AG04450 (cell line): ENCODE measurements around the gene FHL3. TPM values are rescaled to one million over a fixed set of nuclear protein-coding genes. Genes with fewer than 3 reads are reported as not detected.

Source experiments
- CTCF ChIA-PET: fragments of 300-600, 350-600 bp; formaldehyde crosslinking; extraction: SDS; loops from one replicate; lab custom pipeline; 2022; ENCODE audit warnings: antibody characterized with exemption, inconsistent platforms; lab: Charles Lee
- POLR2A ChIA-PET: fragments of 350-600 bp; formaldehyde crosslinking; extraction: SDS; loops from one replicate; lab custom pipeline; 2021; ENCODE audit warnings: antibody characterized with exemption, inconsistent platforms; lab: Yijun Ruan, JAX
- DNase-seq: peaks from one replicate; pipeline ENCODE4 v3.0.0-alpha.2; 2011; ENCODE audit warnings: low read depth, low spot score
- H3K27ac ChIP-seq: one replicate; pipeline ENCODE4 v1.5.1; 2012; ENCODE audit warnings: low read depth, low read length, control low read depth
- H3K27me3 ChIP-seq: one replicate; pipeline ENCODE4 v1.6.0; 2012; ENCODE audit warnings: low read length; ENCODE audit not compliant: control insufficient read depth, insufficient read depth
- H3K4me3 ChIP-seq: 2 replicates; pipeline ENCODE4 v1.5.1; 2011; ENCODE audit warnings: mild to moderate bottlenecking, low read depth, low read length, control low read depth
- H3K9me3 ChIP-seq: 2 replicates; pipeline ENCODE4 v1.5.1; 2012; ENCODE audit warnings: low read length; ENCODE audit not compliant: control insufficient read depth, insufficient read depth
- CTCF ChIP-seq: IDR thresholded peaks from 2 replicates; pipeline ENCODE4 v1.5.1; 2011; ENCODE audit warnings: low read depth, low read length, control low read depth, inconsistent platforms
- polyA plus RNA-seq: library from polyadenylated mRNA; depleted of rRNA; stranded (reverse); fragments of >200 nt; gene quantifications from 2 replicates; pipeline ENCODE4 v1.2.3, GENCODE V29; 2011

The FHL3 gene
- polyA plus RNA-seq, 1 experiment = 10.0 TPM

DNA sequence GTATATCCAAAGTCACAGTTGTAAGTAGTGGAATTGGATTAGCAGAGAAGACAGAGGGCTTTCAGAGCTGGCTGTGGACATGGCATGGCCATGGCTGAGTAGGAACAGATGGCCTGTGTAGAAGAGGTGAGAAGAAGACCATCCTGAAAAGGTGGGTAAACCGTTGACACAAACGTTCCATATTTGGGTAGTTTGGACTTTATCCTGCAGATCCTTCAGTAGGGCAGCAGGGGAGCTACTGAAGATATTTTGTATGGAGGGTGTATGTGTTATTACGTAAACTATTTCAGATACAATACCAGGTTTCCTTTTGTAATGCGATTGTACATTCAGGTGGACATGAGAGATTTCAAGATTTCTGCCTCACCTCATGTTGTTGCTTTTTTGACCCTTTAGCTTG, 8.9 kb upstream of the FHL3 start:
- H3K4me3 ChIP-seq = peak overlapping the region; percentile 34
- ChIA-PET POLR2A (interaction anchor here (0.6 to 0.8 kb wide), 3 partner anchors 12 to 64 kb away, joined by 3 to 4 read pairs (median 3); no protein-coding TSS in a partner anchor), CTCF (interaction anchor here (0.6 to 18.7 kb wide), 3 partner anchors 22 to 832 kb away, joined by 3 to 179 read pairs (median 3); partner anchors contain the start of gene SF3A3)
- no peak for DNase-seq
- peaks cover 4% of the 10 kb centered on the region; the same call in 1 of the 2 replicates for H3K9me3 ChIP-seq
- H3K27me3 ChIP-seq = no peaks in the 10 kb centered on the region
- H3K27ac ChIP-seq = no peak overlapping the region
- TF ChIP-seq CTCF = peak; percentile 29; the same call in 1 of the 2 replicates

GRCh38 chr1:38013227-38013622, 7.9 kb upstream of the FHL3 start:
- Histone ChIP-seq H3K4me3 (peak overlapping the region; percentile 92), H3K9me3 (peaks cover 4% of the 10 kb centered on the region; the same call in 1 of the 2 replicates), H3K27me3 (no peaks in the 10 kb centered on the region), H3K27ac (peak overlapping the region; percentile 99)
- ChIA-PET POLR2A (interaction anchor here (0.8 to 2.0 kb wide), 9 partner anchors 9 to 205 kb away, joined by 3 to 21 read pairs (median 4); partner anchors contain the start of gene YRDC), CTCF (interaction anchor here (0.6 to 18.7 kb wide), 3 partner anchors 15 to 153 kb away, joined by 3 to 179 read pairs (median 3); partner anchors contain the start of gene SF3A3)
- DNase-seq = no peak
- TF ChIP-seq CTCF = no peak

DNA sequence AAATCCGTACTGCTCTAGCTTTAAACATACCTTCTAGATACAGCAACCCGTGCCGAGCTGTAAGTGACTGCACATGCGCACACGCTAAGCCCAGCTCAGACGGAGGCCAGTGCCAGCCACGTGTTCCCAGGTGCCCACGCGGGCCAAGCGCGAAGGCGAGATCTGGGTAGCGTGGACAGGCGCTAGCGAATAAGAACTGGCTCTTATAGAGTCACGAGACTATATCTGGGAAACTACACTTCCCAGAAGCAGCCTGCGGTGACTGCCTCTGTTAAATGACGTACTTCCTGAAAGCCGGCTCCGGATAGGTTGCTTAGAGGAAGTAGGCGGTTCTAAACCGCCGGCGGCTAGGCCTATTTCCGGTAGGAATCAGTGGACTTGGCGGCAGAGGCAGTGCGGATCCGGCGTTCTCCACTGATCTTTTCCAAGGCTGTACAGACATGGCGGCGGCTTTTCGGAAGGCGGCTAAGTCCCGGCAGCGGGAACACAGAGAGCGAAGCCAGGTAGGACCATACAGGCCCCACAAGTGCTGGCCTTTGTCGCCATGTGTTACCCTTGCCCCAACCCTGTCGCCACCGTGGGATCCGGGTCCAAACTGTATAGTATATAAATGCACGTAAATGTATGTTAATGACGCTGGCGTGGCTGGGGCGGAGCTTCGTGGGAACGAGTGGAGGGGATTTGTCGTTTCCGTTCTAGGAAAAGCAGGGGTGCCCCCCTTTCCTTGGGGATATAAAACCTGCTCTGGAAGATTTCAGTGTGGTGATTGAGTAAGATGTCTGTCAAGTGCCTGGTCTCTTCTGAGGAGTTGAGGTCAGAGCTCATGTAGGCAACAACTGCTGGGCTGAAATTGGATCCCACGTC, 7.3 kb upstream of the FHL3 start, which contains the start of gene UTP11:
UTP11 (plus strand) TSS at position 372 of the 864 bp plus-strand sequence; CDS start at position 441, 69 bp downstream.
- H3K9me3 ChIP-seq = peaks cover 4% of the 10 kb centered on the region; the same call in 1 of the 2 replicates
- peak within 1 kb of the TSS; percentile 92 for H3K4me3 ChIP-seq
- TF ChIP-seq CTCF = no peak
- DNase-seq = peak; percentile 97
- CTCF ChIA-PET = interaction anchor here (0.6 to 18.7 kb wide), 4 partner anchors 15 to 321 kb away, joined by 3 to 179 read pairs (median 3); partner anchors contain the start of genes CDCA8 and SF3A3
- POLR2A ChIA-PET = interaction anchor here (0.6 to 2.0 kb wide), 11 partner anchors 9 to 1257 kb away, joined by 3 to 21 read pairs (median 4); partner anchors contain the start of gene YRDC
- H3K27ac ChIP-seq = peak within 1 kb of the TSS; percentile 99
- H3K27me3 ChIP-seq = no peaks in the 10 kb centered on the region

DNA sequence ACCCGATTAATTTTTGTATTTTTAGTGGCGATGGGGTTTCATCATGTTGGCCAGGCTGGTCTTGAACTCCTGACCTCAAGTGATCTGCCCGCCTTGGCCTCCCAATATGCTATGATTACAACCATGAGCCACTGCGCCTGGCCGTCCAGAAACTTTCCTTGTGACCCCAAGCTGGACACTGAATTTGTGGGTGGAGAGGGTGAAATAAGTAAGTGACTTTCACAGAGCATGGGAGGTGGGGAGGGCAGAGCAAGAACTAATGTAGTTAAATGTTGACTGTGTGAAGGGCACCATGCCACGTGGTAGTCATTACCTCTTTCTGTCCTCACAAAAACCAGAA, 4.5 kb upstream of the FHL3 start:
- H3K9me3 ChIP-seq = peaks cover 4% of the 10 kb centered on the region; the same call in 1 of the 2 replicates
- H3K27me3 ChIP-seq = no peaks in the 10 kb centered on the region
- H3K4me3 ChIP-seq = no peak overlapping the region
- ChIA-PET POLR2A (interaction anchor here (0.6 kb wide), 1 partner anchor 13 kb away, joined by 6 read pairs; no protein-coding TSS in a partner anchor), CTCF (interaction anchor here (1.2 to 18.7 kb wide), 2 partner anchors 9 to 18 kb away, joined by 3 to 179 read pairs; partner anchors contain the start of gene SF3A3)
- no peak for DNase-seq
- no peak for TF ChIP-seq CTCF
- H3K27ac ChIP-seq = no peak overlapping the region
